Nephron progenitor cell (in vitro differentiated cells): ENCODE results near the gene EFNA4.
A peak's percentile ranks its signal among the peaks of the same experiment; 100 is the strongest.

Experiments
- DNase-seq: peaks from one replicate; pipeline ENCODE4 v3.0.0; 2021
- H3K27ac Mint-ChIP-seq: 2 replicates; pipeline ENCODE4 v1.8.0; 2021; ENCODE audit warnings: mild to moderate bottlenecking, moderate library complexity, mixed read lengths
- H3K27me3 Mint-ChIP-seq: 2 replicates; pipeline ENCODE4 v1.8.0; 2021; ENCODE audit warnings: mild to moderate bottlenecking, low read depth, mixed read lengths; ENCODE audit not compliant: poor library complexity
- H3K36me3 Mint-ChIP-seq: 2 replicates; pipeline ENCODE4 v1.8.0; 2021; ENCODE audit warnings: low read depth, mixed read lengths
- H3K4me1 Mint-ChIP-seq: 2 replicates; pipeline ENCODE4 v1.8.0; 2021; ENCODE audit warnings: mixed read lengths
- H3K4me3 Mint-ChIP-seq: 2 replicates; pipeline ENCODE4 v1.8.0; 2021; ENCODE audit warnings: mild to moderate bottlenecking, moderate library complexity, mixed read lengths
- H3K9me3 Mint-ChIP-seq: 2 replicates; pipeline ENCODE4 v1.8.0; 2021; ENCODE audit warnings: mild to moderate bottlenecking, moderate library complexity, mixed read lengths
- CTCF ChIP-seq: fragments of 200-600 bp; sonication (generic); IDR thresholded peaks from 2 replicates; pipeline ENCODE4 v1.5.0; 2021; ENCODE audit warnings: antibody characterized with exemption

EFNA4 gene

DNA sequence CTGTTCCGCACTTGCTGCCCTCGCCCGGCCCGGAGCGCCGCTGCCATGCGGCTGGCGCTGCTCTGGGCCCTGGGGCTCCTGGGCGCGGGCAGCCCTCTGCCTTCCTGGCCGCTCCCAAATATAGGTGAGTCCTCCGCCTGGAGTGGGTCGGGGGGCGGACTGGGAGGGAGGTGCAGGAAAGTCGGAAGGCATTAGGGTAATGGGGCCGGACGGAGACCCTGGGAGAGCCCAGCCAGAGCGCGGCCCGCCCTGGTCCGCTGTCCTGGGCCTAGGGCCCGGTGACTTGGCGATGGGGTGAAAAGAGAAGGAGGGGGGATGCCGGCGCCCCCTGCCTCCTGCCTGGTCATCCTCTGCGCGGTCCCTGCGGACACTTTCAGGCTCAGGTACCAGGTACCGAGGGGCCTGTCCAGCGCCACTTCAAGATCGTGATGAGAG lies 12.2 kb upstream of the EFNA4 start:
- Mint-ChIP-seq H3K4me1 (peaks cover 51% of the 10 kb centered on the region), H3K36me3 (no peaks in the 10 kb centered on the region), H3K27ac (no peak overlapping the region), H3K4me3 (peak overlapping the region; percentile 84), H3K27me3 (peaks cover 11% of the 10 kb centered on the region), H3K9me3 (no peaks in the 10 kb centered on the region)
- TF ChIP-seq CTCF: no peak
- DNase-seq: no peak

GRCh38 chr1:155051777-155052398 lies 11.7 kb upstream of the EFNA4 start:
- Mint-ChIP-seq H3K27me3 (peaks cover 11% of the 10 kb centered on the region), H3K4me1 (peaks cover 49% of the 10 kb centered on the region), H3K36me3 (no peaks in the 10 kb centered on the region), H3K27ac (no peak overlapping the region), H3K9me3 (no peaks in the 10 kb centered on the region), H3K4me3 (peak overlapping the region; percentile 84)
- TF ChIP-seq CTCF: no peak
- DNase-seq: peak; percentile 37

DNA sequence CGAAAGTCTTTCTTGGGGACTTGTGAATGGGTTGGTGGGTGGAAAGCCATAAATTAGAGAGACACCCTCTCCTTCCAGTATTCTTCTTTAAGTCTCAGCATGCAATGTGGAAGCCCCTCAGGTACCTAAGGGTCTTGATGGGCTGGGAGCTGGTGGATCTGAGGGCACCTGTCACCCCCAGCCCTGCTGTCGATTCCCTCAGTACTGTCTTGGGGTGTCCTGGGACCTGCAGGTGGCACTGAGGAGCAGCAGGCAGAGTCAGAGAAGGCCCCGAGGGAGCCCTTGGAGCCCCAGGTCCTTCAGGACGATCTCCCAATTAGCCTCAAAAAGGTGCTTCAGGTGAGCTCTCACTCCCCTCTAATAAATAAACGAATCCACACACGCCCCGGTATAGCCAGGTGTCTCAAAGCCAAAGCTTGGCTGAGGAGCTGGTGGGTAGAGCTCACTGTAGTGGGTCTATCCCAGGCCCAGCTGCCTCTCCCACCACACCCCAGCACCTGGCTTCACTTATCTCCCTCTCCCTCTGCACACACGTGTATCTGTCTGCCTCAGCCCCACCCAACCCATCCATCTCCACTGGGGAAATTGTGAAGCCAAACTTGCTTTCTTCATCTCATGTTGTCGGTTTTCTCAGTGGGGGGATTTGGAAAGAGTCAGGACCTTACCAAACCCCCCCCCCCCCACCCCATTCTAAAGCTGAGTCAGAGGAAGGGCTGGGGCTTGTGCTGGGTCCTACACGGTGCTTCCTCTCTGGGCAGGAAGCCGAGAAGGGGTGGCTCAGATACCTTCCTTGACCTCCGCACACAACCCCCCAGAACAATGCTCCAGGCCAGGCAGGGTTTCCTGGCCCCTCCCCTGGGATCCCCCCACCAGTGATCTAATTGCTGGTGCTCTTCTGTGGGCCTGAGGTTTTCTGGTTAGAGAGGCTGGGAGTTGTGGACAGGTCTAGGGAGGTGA lies 10.8 kb upstream of the EFNA4 start:
- Mint-ChIP-seq H3K27ac (no peak overlapping the region), H3K4me3 (peak overlapping the region; percentile 84), H3K4me1 (peaks cover 42% of the 10 kb centered on the region), H3K27me3 (peaks cover 11% of the 10 kb centered on the region), H3K36me3 (no peaks in the 10 kb centered on the region), H3K9me3 (no peaks in the 10 kb centered on the region)
- DNase-seq: no peak
- no peak for TF ChIP-seq CTCF

DNA sequence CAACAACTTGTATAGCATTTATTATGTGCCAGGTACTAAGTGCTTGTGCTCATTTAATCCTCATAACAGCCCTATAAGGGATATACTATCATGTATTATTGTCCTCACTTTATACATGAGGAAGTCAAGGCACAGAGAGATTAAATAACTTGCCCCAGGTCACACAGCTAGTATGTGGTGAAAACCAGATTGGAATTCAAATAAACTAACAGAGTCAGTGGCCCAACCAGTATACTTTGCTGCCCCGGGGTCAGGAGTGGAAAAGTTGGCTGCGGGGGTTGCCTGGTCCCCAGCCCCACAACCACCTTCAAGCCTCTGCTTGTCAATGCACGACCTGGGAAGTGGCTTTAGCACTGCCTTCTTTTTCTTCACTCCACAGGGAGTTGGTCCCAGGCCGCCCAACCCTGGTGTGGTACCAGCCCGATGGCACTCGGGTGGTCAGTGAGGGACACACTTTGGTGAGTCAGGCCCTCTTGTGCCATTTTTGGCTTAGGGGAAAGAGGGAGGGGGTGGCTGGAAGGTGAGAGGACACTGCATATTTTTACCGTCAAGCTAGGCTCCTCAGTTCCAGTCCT lies 9.9 kb upstream of the EFNA4 start:
- no peak overlapping the region for H3K27ac Mint-ChIP-seq
- H3K36me3 Mint-ChIP-seq: no peaks in the 10 kb centered on the region
- H3K4me1 Mint-ChIP-seq: peaks cover 33% of the 10 kb centered on the region
- no peaks in the 10 kb centered on the region for H3K9me3 Mint-ChIP-seq
- no peak for DNase-seq
- H3K27me3 Mint-ChIP-seq: peaks cover 11% of the 10 kb centered on the region
- no peak for TF ChIP-seq CTCF
- H3K4me3 Mint-ChIP-seq: no peak overlapping the region

DNA sequence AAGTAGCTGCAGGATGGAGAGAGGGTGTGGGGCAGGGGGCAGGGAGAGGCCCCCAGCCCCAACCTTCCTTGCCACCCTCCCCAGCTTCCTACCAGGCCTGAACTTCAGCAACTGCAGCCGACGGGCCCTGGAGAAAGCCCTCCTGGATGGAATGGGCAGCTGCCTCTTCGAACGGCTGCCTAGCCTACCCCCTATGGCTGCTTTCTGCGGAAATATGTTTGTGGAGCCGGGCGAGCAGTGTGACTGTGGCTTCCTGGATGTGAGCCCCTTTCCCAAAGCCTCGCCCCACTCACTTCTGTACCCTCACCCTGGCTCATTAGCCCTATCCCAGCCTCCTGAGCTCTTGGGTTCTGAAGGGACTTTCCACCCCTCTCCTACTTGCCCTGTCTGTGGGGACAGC lies 6.4 kb upstream of the EFNA4 start:
- TF ChIP-seq CTCF: no peak
- Mint-ChIP-seq H3K4me3 (no peak overlapping the region), H3K9me3 (no peaks in the 10 kb centered on the region), H3K27me3 (peaks cover 12% of the 10 kb centered on the region), H3K27ac (no peak overlapping the region), H3K4me1 (peaks cover 22% of the 10 kb centered on the region), H3K36me3 (no peaks in the 10 kb centered on the region)
- DNase-seq: no peak
